Embryonic facial prominence (tissue), 1 donor: ENCODE data around the gene PDE11A.

ENCODE experiments used
- DNase-seq: peaks from one replicate; pipeline ENCODE4 v3.0.0-alpha.2; 2016; ENCODE audit errors: extremely low spot score

Gene PDE11A

GRCh38 chr2:177923323-177923722 lies 149.3 kb downstream of the PDE11A start:
- no peak for DNase-seq

GRCh38 chr2:177921726-177922125 lies 150.9 kb downstream of the PDE11A start:
- DNase-seq = no peak

GRCh38 chr2:177917169-177917568 lies 155.4 kb downstream of the PDE11A start:
- DNase-seq = no peak

GRCh38 chr2:177916342-177916741 lies 156.2 kb downstream of the PDE11A start:
- no peak for DNase-seq

GRCh38 chr2:177914247-177914646 lies 158.3 kb downstream of the PDE11A start:
- DNase-seq = no peak

- no peak for DNase-seq
These were observed 162.6 kb downstream of the PDE11A start for GRCh38 chr2:177909962-177910361.

- DNase-seq = no peak
These were observed 163.8 kb downstream of the PDE11A start for GRCh38 chr2:177908824-177909223.

- DNase-seq = no peak
These were observed 164.4 kb downstream of the PDE11A start for GRCh38 chr2:177908182-177908581.

- no peak for DNase-seq
These were observed 166.4 kb downstream of the PDE11A start for GRCh38 chr2:177906041-177906718.

GRCh38 chr2:177905640-177906039 lies 166.9 kb downstream of the PDE11A start:
- DNase-seq = no peak

GRCh38 chr2:177902395-177903163 lies 170.0 kb downstream of the PDE11A start:
- DNase-seq = no peak

- no peak for DNase-seq
These were observed 172.5 kb downstream of the PDE11A start for GRCh38 chr2:177900082-177900481.

GRCh38 chr2:177897278-177897677 lies 175.3 kb downstream of the PDE11A start:
- no peak for DNase-seq

GRCh38 chr2:177896587-177896986 lies 176.0 kb downstream of the PDE11A start:
- DNase-seq = no peak

- no peak for DNase-seq
These were observed 178.0 kb downstream of the PDE11A start for GRCh38 chr2:177894546-177894945.

- DNase-seq = no peak
These were observed 178.7 kb downstream of the PDE11A start for GRCh38 chr2:177893880-177894279.

GRCh38 chr2:177891533-177891932 lies 181.0 kb downstream of the PDE11A start:
- no peak for DNase-seq

GRCh38 chr2:177889818-177890460 lies 182.6 kb downstream of the PDE11A start:
- DNase-seq = no peak

GRCh38 chr2:177888581-177888980 lies 184.0 kb downstream of the PDE11A start:
- DNase-seq = no peak

GRCh38 chr2:177887722-177888121 lies 184.9 kb downstream of the PDE11A start:
- no peak for DNase-seq

- DNase-seq = no peak
These were observed 185.8 kb downstream of the PDE11A start for GRCh38 chr2:177886824-177887223.

GRCh38 chr2:177885828-177886466 lies 186.6 kb downstream of the PDE11A start:
- DNase-seq = no peak
